ENCODE measurements around the gene RIMS4. TPM values are rescaled to one million over a fixed set of nuclear protein-coding genes. Genes with fewer than 3 reads are reported as not detected.

Gene RIMS4
- polyA plus RNA-seq, 1 donor from 2014 or later = not detected

DNA sequence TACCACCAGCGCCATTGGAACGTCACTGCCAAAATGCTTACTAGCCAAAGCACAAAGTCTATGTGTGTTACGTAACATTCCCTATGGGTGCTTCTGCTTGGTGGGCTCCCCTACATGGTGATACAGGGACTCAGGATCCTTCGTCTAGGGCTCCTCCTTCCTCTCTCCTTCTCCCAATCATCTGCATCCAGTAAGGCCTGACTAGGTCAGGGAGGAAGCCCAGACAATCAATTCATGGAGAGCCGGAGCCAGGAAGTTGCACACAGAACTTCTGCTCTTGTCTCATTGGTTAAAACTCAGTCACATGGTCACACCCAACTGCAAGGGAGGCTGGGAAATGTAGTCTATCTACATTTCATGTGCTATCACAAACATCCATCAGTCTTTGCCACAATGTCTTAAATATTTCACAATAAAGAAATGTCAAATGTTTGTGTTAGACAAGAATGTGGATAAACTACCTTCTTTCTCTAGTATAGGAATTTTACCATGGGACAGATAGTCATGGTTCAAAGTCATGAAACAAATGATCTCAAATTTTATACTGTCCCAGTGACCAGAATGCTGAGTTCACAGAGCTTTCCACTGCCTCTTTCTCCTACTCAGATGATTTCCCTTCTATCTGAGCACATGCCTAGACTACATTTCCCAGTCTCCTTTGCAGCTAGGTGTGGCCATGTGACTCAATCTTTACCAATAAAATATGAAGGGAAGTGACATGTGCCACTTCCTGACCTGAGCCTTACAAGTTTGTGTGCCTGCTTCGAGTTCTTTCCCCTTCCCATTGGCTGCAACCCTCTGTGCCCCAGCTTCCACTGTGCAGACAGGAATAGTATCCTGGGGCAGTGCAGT, 74.0 kb downstream of the RIMS4 start:
- Mint-ChIP-seq H3K4me1 (peaks cover 4 to 11% (median 9%) of the 10 kb centered on the region in 3 donors), H3K9me3 (peaks cover 0 to 2% (median 2%) of the 10 kb centered on the region in 3 donors), H3K36me3 (peaks cover 4% of the 10 kb centered on the region), H3K27me3 (peaks cover 3% of the 10 kb centered on the region), H3K4me3 (peak overlapping the region in 3 of 4 donors; percentile 35 to 91 (median 86)), H3K27ac (peak overlapping the region in 2 of 3 donors; percentile 64 to 66)

DNA sequence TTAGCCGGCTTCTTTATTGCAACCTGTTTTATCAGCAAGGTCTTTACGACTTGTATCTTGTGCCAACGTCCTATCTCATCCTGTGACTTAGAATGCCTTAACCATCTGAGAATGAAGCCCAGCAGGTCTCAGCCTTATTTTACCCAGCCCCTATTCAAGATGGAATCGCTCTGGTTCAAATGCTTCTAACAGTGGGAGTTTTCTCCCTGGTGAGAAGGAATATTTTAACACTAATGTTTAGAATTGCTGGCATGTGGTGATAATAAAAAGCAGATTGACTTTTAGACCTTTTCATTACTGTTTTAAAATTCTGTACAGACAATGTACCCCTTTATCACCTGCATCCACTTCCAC, 74.6 kb downstream of the RIMS4 start:
- Mint-ChIP-seq H3K27me3 (peaks cover 3% of the 10 kb centered on the region), H3K4me3 (peak overlapping the region in 2 of 4 donors; percentile 86 to 91), H3K9me3 (peaks cover 0 to 2% (median 2%) of the 10 kb centered on the region in 3 donors), H3K4me1 (peaks cover 4 to 11% (median 9%) of the 10 kb centered on the region in 3 donors), H3K27ac (peak overlapping the region in 1 of 3 donors; percentile 66), H3K36me3 (peaks cover 4% of the 10 kb centered on the region)

DNA sequence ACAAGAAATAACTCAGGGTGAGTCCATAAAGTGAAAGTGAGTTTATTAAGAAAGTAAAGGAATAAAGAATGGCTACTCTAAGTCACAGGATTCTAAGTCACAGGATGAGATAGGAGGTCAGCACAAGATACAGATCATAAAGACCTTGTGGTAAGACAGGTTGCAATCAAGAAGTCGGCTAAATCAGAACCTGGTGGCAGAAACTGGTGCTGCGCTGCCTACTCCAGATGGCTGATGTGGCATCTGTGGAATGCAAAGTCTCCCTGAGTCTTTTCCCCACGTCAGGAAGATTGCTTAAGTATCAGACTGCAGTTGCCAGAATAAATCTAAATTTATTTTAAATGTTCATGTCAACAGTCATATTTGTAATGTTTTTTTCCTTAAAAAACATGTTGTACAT, 75.4 kb downstream of the RIMS4 start:
- H3K4me1 Mint-ChIP-seq = peaks cover 4 to 11% (median 9%) of the 10 kb centered on the region in 3 donors
- no peak overlapping the region for H3K4me3 Mint-ChIP-seq
- H3K27me3 Mint-ChIP-seq = peaks cover 3% of the 10 kb centered on the region
- no peak overlapping the region for H3K27ac Mint-ChIP-seq
- peaks cover 4% of the 10 kb centered on the region for H3K36me3 Mint-ChIP-seq
- H3K9me3 Mint-ChIP-seq = peaks cover 0 to 2% (median 2%) of the 10 kb centered on the region in 3 donors

DNA sequence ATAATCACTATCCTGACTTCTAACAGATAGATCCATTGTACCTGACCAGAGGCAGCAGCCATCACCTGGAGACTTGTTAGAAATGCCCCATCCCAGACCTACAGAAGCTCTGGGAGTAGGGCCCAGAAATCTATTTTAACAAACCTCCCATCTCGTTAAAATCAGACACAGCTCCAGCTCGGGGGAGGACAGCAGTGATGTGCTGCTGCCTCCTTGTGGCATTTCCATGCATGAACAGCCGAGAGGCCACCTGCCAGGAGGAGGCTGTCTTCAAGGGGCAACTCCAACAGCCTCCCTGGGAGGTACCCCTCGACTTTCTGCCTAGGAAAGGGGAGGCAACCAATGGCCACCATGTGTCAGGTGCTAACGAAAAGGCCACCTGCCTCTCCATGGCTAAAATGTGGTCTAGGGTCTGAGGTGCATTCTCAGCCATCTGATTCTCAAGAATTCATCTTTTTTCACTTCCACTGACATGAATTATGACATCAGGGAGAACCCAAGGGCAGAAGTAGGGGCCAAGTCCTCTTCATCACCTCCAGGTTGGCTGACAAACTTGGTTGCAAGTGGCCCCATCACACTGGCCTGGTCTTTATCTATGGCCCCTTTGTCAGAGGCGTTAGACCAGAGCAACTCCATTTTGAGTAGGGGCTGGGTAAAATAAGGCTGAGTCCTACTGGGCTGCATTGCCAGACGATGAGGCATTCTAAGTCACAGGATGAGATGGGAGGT, 76.8 kb downstream of the RIMS4 start:
- Mint-ChIP-seq H3K4me1 (peaks cover 4 to 7% (median 6%) of the 10 kb centered on the region in 3 donors), H3K9me3 (peaks cover 0 to 2% (median 2%) of the 10 kb centered on the region in 3 donors), H3K36me3 (peaks cover 4% of the 10 kb centered on the region), H3K27me3 (peaks cover 4% of the 10 kb centered on the region), H3K27ac (no peak overlapping the region), H3K4me3 (no peak overlapping the region)

DNA sequence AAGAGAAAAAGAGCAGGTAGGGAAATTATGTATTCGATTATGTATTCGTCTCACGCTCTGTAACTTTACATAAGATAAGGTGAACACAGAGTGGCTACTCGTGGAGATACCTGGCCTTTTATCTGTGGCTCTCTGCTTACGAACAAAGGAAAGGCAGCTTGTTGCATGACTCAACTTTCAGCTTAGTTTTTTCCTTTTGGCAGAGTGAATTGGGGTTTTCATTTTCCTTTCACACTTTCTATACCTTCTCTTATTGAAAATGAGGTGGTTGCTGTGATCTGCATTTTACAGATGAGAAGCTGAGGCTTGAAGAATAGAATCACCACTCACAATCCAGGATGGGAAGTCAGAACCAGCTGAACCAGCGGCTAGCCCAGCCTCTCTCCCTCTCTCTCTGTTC, 78.0 kb downstream of the RIMS4 start:
- Mint-ChIP-seq H3K27ac (no peak overlapping the region), H3K9me3 (peaks cover 0 to 2% (median 2%) of the 10 kb centered on the region in 3 donors), H3K36me3 (peaks cover 4% of the 10 kb centered on the region), H3K4me1 (peaks cover 4 to 6% (median 4%) of the 10 kb centered on the region in 3 donors), H3K27me3 (peaks cover 4% of the 10 kb centered on the region), H3K4me3 (no peak overlapping the region)

DNA sequence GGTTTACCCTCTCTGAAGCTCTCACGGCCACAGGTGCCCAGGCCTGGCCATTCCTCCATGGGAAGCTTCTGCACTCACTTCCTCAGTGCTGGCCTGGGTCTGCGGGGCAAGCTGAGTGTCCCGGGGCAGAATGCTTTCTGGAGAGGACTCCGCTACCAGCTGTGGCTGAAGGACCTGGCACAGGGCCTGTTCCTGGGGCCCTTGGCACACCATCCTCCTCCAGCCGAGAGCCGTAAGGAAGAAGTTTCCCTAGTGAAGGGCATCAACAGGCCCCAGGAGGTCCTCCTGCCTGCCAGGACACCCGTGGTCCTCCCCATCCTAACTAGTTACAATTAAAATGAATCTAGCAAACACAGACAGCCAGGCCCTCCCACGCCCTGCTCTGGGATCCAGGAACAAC, 78.7 kb downstream of the RIMS4 start:
- H3K9me3 Mint-ChIP-seq = peaks cover 0 to 2% (median 2%) of the 10 kb centered on the region in 3 donors
- peak overlapping the region in 1 of 3 donors; percentile 73 for H3K27ac Mint-ChIP-seq
- H3K36me3 Mint-ChIP-seq = peaks cover 4% of the 10 kb centered on the region
- H3K4me1 Mint-ChIP-seq = peaks cover 4 to 5% (median 4%) of the 10 kb centered on the region in 3 donors
- H3K4me3 Mint-ChIP-seq = no peak overlapping the region
- peaks cover 4% of the 10 kb centered on the region for H3K27me3 Mint-ChIP-seq

DNA sequence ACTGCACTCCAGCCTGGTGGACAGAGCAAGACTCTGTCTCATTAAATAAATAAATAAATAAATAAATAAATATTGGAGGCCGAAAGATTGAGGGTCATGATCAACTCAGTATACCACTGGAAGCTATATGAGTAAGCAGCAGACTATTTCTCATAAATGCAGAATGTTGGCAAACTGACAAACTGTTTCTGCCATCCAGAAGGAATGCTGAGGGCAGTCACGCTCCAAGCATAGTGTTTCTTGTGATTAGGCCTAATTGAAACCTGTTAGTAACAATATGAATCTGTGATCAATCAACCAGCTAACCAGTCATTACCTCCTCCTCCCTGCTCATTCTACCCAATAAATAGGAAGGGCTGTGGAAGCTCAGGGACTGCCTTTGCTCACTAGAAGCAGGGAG, 79.9 kb downstream of the RIMS4 start:
- Mint-ChIP-seq H3K9me3 (no peaks in the 10 kb centered on the region), H3K4me1 (no peaks in the 10 kb centered on the region), H3K27ac (peak overlapping the region in 1 of 3 donors; percentile 63), H3K27me3 (peaks cover 6% of the 10 kb centered on the region), H3K36me3 (no peaks in the 10 kb centered on the region), H3K4me3 (no peak overlapping the region)

DNA sequence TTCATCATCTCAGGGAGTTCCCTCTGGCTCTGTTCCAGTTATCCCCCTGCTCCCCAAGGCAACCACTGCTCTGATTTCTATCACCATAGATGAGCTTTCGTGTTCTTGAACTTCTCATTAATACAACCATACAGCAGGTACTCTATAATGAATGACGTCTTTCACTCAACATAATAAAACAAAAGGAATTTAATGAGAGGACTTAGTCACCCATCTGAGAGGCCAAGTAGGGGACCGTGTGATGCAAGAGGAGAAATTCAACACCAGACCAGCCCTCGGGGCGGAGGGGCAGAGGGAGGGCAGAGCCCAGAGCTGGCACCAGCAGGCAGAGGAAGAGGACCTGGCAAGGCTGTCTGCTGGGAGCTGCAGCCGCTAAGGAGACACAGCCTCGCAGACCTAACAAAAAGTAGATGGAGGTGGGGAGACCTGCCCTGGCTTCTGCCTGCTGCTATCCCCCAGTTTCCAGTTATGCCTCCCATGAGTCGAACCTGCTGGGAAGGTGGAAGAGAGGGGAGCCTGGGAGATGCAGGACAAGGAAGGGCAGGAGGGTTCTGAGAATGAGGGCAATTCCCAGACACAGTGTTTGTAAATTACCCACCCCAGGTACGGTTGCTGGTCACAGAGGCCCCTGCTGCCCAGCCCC, 81.4 kb downstream of the RIMS4 start:
- Mint-ChIP-seq H3K36me3 (no peaks in the 10 kb centered on the region), H3K4me3 (no peak overlapping the region), H3K4me1 (no peaks in the 10 kb centered on the region), H3K27me3 (peaks cover 4% of the 10 kb centered on the region), H3K27ac (no peak overlapping the region), H3K9me3 (no peaks in the 10 kb centered on the region)

DNA sequence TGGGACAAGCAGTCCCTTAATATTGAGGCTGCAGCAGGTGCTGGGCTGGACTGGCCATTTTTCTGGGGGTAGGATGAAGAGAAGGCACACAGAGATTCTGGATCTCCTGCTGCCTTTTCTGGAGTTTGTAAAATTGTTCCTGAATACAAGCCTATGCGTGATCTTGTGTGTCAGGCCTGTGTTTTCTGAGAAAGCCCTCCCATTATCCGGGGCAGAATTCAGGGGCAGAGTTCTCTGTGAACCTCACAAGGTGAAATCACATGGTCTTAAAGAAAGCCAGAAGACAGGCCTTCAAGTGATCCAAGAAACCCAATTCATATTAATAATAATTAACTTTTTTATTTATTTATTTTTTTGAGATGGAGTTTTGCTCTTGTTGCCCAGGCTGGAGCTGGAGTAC, 82.7 kb downstream of the RIMS4 start:
- Mint-ChIP-seq H3K27me3 (peaks cover 6% of the 10 kb centered on the region), H3K4me1 (no peaks in the 10 kb centered on the region), H3K27ac (no peak overlapping the region), H3K4me3 (no peak overlapping the region), H3K36me3 (no peaks in the 10 kb centered on the region), H3K9me3 (no peaks in the 10 kb centered on the region)

DNA sequence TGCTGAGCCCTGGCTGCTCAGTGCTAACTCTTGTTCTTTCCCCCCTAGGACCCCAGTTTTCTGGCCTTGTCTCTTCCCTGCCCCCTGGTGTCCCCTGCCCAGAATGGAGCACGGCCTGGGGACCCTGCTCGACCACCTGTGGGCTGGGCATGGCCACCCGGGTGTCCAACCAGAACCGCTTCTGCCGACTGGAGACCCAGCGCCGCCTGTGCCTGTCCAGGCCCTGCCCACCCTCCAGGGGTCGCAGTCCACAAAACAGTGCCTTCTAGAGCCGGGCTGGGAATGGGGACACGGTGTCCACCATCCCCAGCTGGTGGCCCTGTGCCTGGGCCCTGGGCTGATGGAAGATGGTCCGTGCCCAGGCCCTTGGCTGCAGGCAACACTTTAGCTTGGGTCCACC, 83.3 kb downstream of the RIMS4 start:
- Mint-ChIP-seq H3K36me3 (no peaks in the 10 kb centered on the region), H3K4me1 (no peaks in the 10 kb centered on the region), H3K4me3 (no peak overlapping the region), H3K9me3 (no peaks in the 10 kb centered on the region), H3K27ac (no peak overlapping the region), H3K27me3 (peaks cover 6% of the 10 kb centered on the region)

DNA sequence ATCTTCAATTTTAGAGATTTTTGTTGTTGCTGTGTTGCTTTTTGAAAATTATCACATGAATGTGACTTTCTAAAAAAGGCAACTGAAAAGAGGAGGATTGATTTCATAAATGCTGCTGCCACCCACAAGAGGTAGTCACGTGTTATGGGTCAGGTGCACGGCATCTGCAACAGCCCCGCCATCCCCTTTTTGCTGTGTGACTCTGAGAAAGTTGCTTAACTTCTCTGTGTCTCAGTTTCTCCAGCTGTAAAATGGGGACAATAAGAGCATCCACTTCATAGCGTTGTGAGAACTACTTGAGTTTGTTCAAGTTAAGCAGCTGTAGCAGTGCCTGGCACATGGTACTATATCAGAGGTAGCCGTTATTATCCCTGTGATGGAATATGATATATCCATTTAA, 84.5 kb downstream of the RIMS4 start:
- no peak overlapping the region for H3K4me3 Mint-ChIP-seq
- no peaks in the 10 kb centered on the region for H3K9me3 Mint-ChIP-seq
- no peaks in the 10 kb centered on the region for H3K36me3 Mint-ChIP-seq
- no peaks in the 10 kb centered on the region for H3K4me1 Mint-ChIP-seq
- no peak overlapping the region for H3K27ac Mint-ChIP-seq
- peaks cover 6% of the 10 kb centered on the region for H3K27me3 Mint-ChIP-seq

DNA sequence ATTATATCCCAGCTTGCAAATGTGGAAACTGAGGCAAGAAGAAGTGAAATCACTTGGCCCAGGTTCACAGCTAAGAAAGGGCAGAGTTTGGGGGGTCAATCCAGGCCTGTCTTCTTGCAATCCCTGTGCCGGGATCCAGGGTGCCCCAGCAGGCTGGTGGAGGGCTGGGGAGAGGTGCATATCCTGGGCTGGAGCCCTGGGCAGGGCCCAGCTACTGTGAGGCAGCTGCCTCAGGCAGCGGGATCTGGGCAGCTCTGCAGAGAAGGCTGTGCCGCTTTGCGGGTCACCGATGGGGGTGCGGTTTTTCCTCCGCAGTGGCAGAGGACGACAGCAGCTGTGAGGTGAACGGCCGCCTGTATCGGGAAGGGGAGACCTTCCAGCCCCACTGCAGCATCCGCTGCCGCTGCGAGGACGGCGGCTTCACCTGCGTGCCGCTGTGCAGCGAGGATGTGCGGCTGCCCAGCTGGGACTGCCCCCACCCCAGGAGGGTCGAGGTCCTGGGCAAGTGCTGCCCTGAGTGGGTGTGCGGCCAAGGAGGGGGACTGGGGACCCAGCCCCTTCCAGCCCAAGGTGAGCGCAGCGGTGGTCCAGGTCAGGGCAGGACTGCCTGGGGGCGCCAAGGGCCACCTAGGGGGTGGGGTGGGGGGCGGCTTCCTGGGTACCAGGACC, 85.8 kb downstream of the RIMS4 start:
- no peak overlapping the region for H3K27ac Mint-ChIP-seq
- H3K4me3 Mint-ChIP-seq = no peak overlapping the region
- H3K36me3 Mint-ChIP-seq = no peaks in the 10 kb centered on the region
- peaks cover 6% of the 10 kb centered on the region for H3K27me3 Mint-ChIP-seq
- no peaks in the 10 kb centered on the region for H3K4me1 Mint-ChIP-seq
- H3K9me3 Mint-ChIP-seq = no peaks in the 10 kb centered on the region

DNA sequence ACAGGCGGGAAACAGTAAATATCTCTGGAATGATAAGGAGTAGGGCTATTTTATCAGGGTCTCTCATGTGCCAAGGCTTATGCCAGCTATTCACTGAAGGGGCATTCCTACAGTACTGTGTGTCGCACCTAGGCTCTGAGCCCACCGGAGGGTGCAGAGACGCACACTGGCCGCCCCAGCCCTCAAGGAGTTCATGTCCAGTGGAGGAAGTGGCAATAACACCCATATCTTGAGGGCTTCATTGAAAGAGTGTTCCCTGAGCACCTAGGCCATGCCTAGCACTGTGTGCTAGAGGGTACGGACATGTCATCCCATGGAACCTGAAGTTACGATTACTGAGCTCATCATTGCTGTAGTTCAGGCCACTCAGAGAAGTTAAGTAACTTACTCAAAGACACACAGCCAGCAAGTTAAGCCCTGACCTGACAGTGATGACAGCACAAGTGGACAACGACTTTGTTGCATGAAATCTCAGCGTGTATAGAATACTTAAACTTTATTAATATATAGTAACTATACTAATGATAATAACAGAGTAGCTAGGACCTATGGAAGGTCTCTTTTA, 86.5 kb downstream of the RIMS4 start:
- Mint-ChIP-seq H3K27me3 (peaks cover 6% of the 10 kb centered on the region), H3K9me3 (no peaks in the 10 kb centered on the region), H3K4me3 (no peak overlapping the region), H3K36me3 (no peaks in the 10 kb centered on the region), H3K4me1 (no peaks in the 10 kb centered on the region), H3K27ac (no peak overlapping the region)

DNA sequence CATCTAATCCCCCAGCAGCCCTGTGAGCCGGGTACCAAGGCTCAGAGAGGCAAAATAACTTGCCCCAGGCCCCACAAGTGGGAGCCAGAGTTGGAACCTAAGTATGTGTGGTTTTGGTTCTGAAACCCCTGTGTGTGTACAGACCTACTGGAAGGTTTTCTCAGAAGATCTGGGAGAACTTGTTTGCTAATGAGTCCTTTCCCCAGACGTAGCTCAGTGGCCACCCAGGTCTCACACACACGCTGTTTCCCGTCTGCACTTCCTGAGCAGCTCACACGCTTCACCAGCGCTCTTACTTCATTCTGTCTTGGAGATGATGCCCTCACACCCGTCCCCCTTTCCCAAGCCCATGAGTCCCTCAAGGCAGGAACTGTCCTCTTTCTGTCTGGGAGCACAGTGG, 87.0 kb downstream of the RIMS4 start:
- no peaks in the 10 kb centered on the region for H3K4me1 Mint-ChIP-seq
- no peaks in the 10 kb centered on the region for H3K36me3 Mint-ChIP-seq
- H3K4me3 Mint-ChIP-seq = no peak overlapping the region
- H3K9me3 Mint-ChIP-seq = no peaks in the 10 kb centered on the region
- peak overlapping the region in 1 of 3 donors; percentile 70 for H3K27ac Mint-ChIP-seq
- H3K27me3 Mint-ChIP-seq = peaks cover 5% of the 10 kb centered on the region
